ENCODE measurements around the gene FAM174C. TPM values are rescaled to one million over a fixed set of nuclear protein-coding genes. Genes with fewer than 3 reads are reported as not detected.

FAM174C gene
- total and polyA plus RNA-seq, 10 of the 15 experiments (the other 5 are each of a cell fraction or from before 2014, with no cell fraction given) = 0.89 to 94.6 (median 43.6) TPM

DNA sequence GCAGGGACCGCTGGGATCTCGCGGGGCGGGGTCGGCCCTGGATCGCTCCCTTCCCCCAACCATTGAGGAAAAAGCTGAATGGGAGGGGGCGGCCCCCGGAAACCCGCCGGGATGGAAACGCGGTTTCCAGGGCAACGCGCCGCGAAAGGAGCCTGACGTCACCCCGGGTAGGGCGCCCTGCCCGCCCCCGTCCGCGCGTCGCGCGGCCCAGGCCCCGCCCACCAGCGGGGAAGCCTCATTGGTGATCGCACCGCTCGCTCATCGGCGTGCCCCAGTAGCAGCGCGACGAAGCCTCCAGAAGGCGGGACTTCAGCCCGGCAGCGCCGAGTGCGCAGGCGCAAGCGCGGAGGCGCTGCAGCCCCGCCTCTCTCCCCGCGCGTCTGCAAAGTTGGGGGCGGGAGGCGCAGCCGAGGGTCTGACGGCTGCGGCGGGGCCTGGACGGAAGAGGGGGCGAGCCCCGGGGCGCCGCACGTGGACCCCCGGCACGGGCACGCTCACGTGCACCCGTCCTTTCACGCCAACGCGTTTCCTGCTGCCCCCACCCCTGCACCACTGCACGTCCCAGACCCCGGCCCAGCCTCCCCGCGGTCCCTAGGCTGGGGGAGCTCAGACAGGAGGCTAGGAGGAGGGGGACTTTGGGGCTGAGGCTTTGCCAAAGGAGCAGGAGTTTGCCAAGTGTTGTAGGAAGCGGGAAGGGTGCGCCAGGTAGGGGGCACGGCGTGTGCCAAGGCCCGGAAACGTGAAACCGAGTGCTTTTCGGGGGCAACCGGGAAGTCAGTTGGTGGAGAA is 14.4 kb upstream of the FAM174C start (continued):
- TF ChIP-seq MTA2 (IDR thresholded peaks at IDR 0.05; ENCODE audit: low read depth) = no peak
- no peak for TF ChIP-seq BRCA1 (IDR thresholded peaks at IDR 0.05; ENCODE audit: low read depth, low read length)
- TF ChIP-seq PKNOX1 (IDR thresholded peaks at IDR 0.05) = peak; percentile 99
- no peak for TF ChIP-seq HDAC2 (IDR thresholded peaks at IDR 0.05)
- no peak for TF ChIP-seq SMAD5 (IDR thresholded peaks at IDR 0.05; ENCODE audit: low read depth)
- TF ChIP-seq, protein P1, sequence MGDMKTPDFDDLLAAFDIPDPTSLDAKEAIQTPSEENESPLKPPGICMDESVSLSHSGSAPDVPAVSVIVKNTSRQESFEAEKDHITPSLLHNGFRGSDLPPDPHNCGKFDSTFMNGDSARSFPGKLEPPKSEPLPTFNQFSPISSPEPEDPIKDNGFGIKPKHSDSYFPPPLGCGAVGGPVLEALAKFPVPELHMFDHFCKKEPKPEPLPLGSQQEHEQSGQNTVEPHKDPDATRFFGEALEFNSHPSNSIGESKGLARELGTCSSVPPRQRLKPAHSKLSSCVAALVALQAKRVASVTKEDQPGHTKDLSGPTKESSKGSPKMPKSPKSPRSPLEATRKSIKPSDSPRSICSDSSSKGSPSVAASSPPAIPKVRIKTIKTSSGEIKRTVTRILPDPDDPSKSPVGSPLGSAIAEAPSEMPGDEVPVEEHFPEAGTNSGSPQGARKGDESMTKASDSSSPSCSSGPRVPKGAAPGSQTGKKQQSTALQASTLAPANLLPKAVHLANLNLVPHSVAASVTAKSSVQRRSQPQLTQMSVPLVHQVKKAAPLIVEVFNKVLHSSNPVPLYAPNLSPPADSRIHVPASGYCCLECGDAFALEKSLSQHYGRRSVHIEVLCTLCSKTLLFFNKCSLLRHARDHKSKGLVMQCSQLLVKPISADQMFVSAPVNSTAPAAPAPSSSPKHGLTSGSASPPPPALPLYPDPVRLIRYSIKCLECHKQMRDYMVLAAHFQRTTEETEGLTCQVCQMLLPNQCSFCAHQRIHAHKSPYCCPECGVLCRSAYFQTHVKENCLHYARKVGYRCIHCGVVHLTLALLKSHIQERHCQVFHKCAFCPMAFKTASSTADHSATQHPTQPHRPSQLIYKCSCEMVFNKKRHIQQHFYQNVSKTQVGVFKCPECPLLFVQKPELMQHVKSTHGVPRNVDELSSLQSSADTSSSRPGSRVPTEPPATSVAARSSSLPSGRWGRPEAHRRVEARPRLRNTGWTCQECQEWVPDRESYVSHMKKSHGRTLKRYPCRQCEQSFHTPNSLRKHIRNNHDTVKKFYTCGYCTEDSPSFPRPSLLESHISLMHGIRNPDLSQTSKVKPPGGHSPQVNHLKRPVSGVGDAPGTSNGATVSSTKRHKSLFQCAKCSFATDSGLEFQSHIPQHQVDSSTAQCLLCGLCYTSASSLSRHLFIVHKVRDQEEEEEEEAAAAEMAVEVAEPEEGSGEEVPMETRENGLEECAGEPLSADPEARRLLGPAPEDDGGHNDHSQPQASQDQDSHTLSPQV (IDR thresholded peaks at IDR 0.05) = no peak
- no peak for TF ChIP-seq ZBTB4 (CRISPR knock-in tag; IDR thresholded peaks at IDR 0.05)
- no peak for TF ChIP-seq REST (IDR thresholded peaks at IDR 0.05; ENCODE audit: low read depth, low read length)
- no peak; a peak in 1 of 4 replicates for TF ChIP-seq IKZF2 (IDR thresholded peaks at IDR 0.05)
- TF ChIP-seq ATF7 (IDR thresholded peaks at IDR 0.05; ENCODE audit: low read depth) = peak; percentile 87
- no peak for TF ChIP-seq SREBF2 (IDR thresholded peaks at IDR 0.05; ENCODE audit: low read length)
- TF ChIP-seq, protein P2, sequence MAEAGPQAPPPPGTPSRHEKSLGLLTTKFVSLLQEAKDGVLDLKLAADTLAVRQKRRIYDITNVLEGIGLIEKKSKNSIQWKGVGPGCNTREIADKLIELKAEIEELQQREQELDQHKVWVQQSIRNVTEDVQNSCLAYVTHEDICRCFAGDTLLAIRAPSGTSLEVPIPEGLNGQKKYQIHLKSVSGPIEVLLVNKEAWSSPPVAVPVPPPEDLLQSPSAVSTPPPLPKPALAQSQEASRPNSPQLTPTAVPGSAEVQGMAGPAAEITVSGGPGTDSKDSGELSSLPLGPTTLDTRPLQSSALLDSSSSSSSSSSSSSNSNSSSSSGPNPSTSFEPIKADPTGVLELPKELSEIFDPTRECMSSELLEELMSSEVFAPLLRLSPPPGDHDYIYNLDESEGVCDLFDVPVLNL (IDR thresholded peaks at IDR 0.05; ENCODE audit: low read depth, low read length) = no peak
- TF ChIP-seq, protein P3, sequence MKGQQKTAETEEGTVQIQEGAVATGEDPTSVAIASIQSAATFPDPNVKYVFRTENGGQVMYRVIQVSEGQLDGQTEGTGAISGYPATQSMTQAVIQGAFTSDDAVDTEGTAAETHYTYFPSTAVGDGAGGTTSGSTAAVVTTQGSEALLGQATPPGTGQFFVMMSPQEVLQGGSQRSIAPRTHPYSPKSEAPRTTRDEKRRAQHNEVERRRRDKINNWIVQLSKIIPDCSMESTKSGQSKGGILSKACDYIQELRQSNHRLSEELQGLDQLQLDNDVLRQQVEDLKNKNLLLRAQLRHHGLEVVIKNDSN (IDR thresholded peaks at IDR 0.05; ENCODE audit: borderline replicate concordance, extremely low read length, insufficient read depth, low read depth, low read length) = no peak
- no peak for TF ChIP-seq MTA3 (IDR thresholded peaks at IDR 0.05; ENCODE audit: borderline replicate concordance, low read length)
- TF ChIP-seq BMI1 (IDR thresholded peaks at IDR 0.05; ENCODE audit: borderline replicate concordance) = peak; percentile 87; the same call in 1 of the 2 replicates

Measured in GM12878 (cell line).